Stimulated activated CD4-positive, alpha-beta T cell treated with anti-CD3 and anti-CD28 coated beads, Interleukin-1b, Interleukin-23, amount 100 ng/mL, for 48 hours (primary cell): ENCODE measurements around the gene DGUOK.
"Not testable (repeated sequence)": the region's sequence is repeated elsewhere in the genome, so short reads cannot be mapped to it uniquely, and the experiment has no call there.

Source experiments
- DNase-seq: peaks from one replicate; pipeline ENCODE4 v3.0.0-alpha.2; 2020

Gene DGUOK

GRCh38 chr2:73926493-73927327 lies at the start of gene DGUOK:
DGUOK (plus strand) TSS chr2:73926880; CDS start chr2:73926911, 31 bp downstream.
- DNase-seq, result peak; percentile 98

GRCh38 chr2:73877071-73877802 lies 49.4 kb upstream of the DGUOK start:
- no peak for DNase-seq

GRCh38 chr2:73877984-73878383 lies 48.7 kb upstream of the DGUOK start:
- not testable (repeated sequence) for DNase-seq

GRCh38 chr2:73885406-73885805 lies 41.3 kb upstream of the DGUOK start:
- DNase-seq, result no peak

GRCh38 chr2:73886357-73886756 lies 40.3 kb upstream of the DGUOK start:
- peak; percentile 59 for DNase-seq

- peak; percentile 17 for DNase-seq
These were observed 38.9 kb upstream of the DGUOK start for GRCh38 chr2:73887596-73888353.

GRCh38 chr2:73888388-73888787 lies 38.3 kb upstream of the DGUOK start:
- no peak for DNase-seq

GRCh38 chr2:73889206-73889605 lies 37.5 kb upstream of the DGUOK start:
- no peak for DNase-seq

GRCh38 chr2:73890301-73891092 lies 36.2 kb upstream of the DGUOK start:
- DNase-seq, result no peak

GRCh38 chr2:73891276-73891901 lies 35.3 kb upstream of the DGUOK start:
- DNase-seq, result no peak

GRCh38 chr2:73892631-73893329 lies 33.9 kb upstream of the DGUOK start, which contains the start of gene ACTG2:
ACTG2 (plus strand) TSS chr2:73893008; CDS start chr2:73901312, 8,304 bp downstream.
- no peak for DNase-seq

- no peak for DNase-seq
These were observed 32.8 kb upstream of the DGUOK start for GRCh38 chr2:73893764-73894474.

GRCh38 chr2:73894475-73894850 lies 32.2 kb upstream of the DGUOK start:
- no peak for DNase-seq

- DNase-seq, result no peak
These were observed 31.8 kb upstream of the DGUOK start for GRCh38 chr2:73894877-73895276.

GRCh38 chr2:73895473-73895872 lies 31.2 kb upstream of the DGUOK start:
- peak; percentile 15 for DNase-seq

- peak; percentile 59 for DNase-seq
These were observed 30.1 kb upstream of the DGUOK start for GRCh38 chr2:73896362-73897239.

- DNase-seq, result no peak
These were observed 29.5 kb upstream of the DGUOK start for GRCh38 chr2:73897240-73897583.

GRCh38 chr2:73897934-73898333 lies 28.7 kb upstream of the DGUOK start:
- DNase-seq, result no peak

GRCh38 chr2:73899801-73900336 lies 26.8 kb upstream of the DGUOK start:
- DNase-seq, result no peak
